AG04450 (cell line): ENCODE data around the gene GSAP. TPM values are rescaled to one million over a fixed set of nuclear protein-coding genes. Genes with fewer than 3 reads are reported as not detected.

ENCODE experiments used
- CTCF ChIA-PET: fragments of 300-600, 350-600 bp; formaldehyde crosslinking; extraction: SDS; loops from one replicate; lab custom pipeline; 2022; ENCODE audit warnings: antibody characterized with exemption, inconsistent platforms; lab: Charles Lee
- POLR2A ChIA-PET: fragments of 350-600 bp; formaldehyde crosslinking; extraction: SDS; loops from one replicate; lab custom pipeline; 2021; ENCODE audit warnings: antibody characterized with exemption, inconsistent platforms; lab: Yijun Ruan, JAX
- DNase-seq: peaks from one replicate; pipeline ENCODE4 v3.0.0-alpha.2; 2011; ENCODE audit warnings: low read depth, low spot score
- H3K27ac ChIP-seq: one replicate; pipeline ENCODE4 v1.5.1; 2012; ENCODE audit warnings: low read depth, low read length, control low read depth
- H3K27me3 ChIP-seq: one replicate; pipeline ENCODE4 v1.6.0; 2012; ENCODE audit warnings: low read length; ENCODE audit not compliant: control insufficient read depth, insufficient read depth
- H3K4me3 ChIP-seq: 2 replicates; pipeline ENCODE4 v1.5.1; 2011; ENCODE audit warnings: mild to moderate bottlenecking, low read depth, low read length, control low read depth
- H3K9me3 ChIP-seq: 2 replicates; pipeline ENCODE4 v1.5.1; 2012; ENCODE audit warnings: low read length; ENCODE audit not compliant: control insufficient read depth, insufficient read depth
- CTCF ChIP-seq: IDR thresholded peaks from 2 replicates; pipeline ENCODE4 v1.5.1; 2011; ENCODE audit warnings: low read depth, low read length, control low read depth, inconsistent platforms
- polyA plus RNA-seq: library from polyadenylated mRNA; depleted of rRNA; stranded (reverse); fragments of >200 nt; gene quantifications from 2 replicates; pipeline ENCODE4 v1.2.3, GENCODE V29; 2011

Gene GSAP
- polyA plus RNA-seq, 1 experiment: 8.9 TPM

GRCh38 chr7:77450054-77450453 lies 33.9 kb upstream of the GSAP start:
- no peak overlapping the region for H3K4me3 ChIP-seq
- no peaks in the 10 kb centered on the region for H3K27me3 ChIP-seq
- H3K9me3 ChIP-seq: no peaks in the 10 kb centered on the region
- no peak for DNase-seq
- no peak overlapping the region for H3K27ac ChIP-seq
- ChIA-PET CTCF (no interaction called here), POLR2A (no interaction called here)
- no peak for TF ChIP-seq CTCF

GRCh38 chr7:77447616-77448015 lies 31.5 kb upstream of the GSAP start:
- Histone ChIP-seq H3K9me3 (no peaks in the 10 kb centered on the region), H3K27me3 (no peaks in the 10 kb centered on the region), H3K27ac (no peak overlapping the region), H3K4me3 (no peak overlapping the region)
- no peak for DNase-seq
- CTCF ChIA-PET: no interaction called here
- TF ChIP-seq CTCF: no peak
- POLR2A ChIA-PET: no interaction called here

GRCh38 chr7:77444123-77444522 lies 28.0 kb upstream of the GSAP start:
- no peak for DNase-seq
- Histone ChIP-seq H3K9me3 (no peaks in the 10 kb centered on the region), H3K27ac (no peak overlapping the region), H3K27me3 (no peaks in the 10 kb centered on the region), H3K4me3 (no peak overlapping the region)
- TF ChIP-seq CTCF: no peak
- ChIA-PET POLR2A (interaction anchor here (0.6 to 1.6 kb wide), 2 partner anchors 11 to 355 kb away, joined by 7 read pairs; no protein-coding TSS in a partner anchor), CTCF (interaction anchor here (0.6 to 0.7 kb wide), 2 partner anchors 129 to 186 kb away, joined by 3 to 5 read pairs; no protein-coding TSS in a partner anchor)

- ChIA-PET POLR2A (interaction anchor here (0.7 to 1.6 kb wide), 2 partner anchors 12 to 31 kb away, joined by 6 to 7 read pairs; no protein-coding TSS in a partner anchor), CTCF (no interaction called here)
- no peak for TF ChIP-seq CTCF
- no peak for DNase-seq
- H3K27ac ChIP-seq: no peak overlapping the region
- no peaks in the 10 kb centered on the region for H3K27me3 ChIP-seq
- no peak overlapping the region for H3K4me3 ChIP-seq
- H3K9me3 ChIP-seq: no peaks in the 10 kb centered on the region
These were observed 26.9 kb upstream of the GSAP start for GRCh38 chr7:77443042-77443441.

- H3K27ac ChIP-seq: no peak overlapping the region
- no peak for DNase-seq
- no peaks in the 10 kb centered on the region for H3K27me3 ChIP-seq
- H3K9me3 ChIP-seq: no peaks in the 10 kb centered on the region
- ChIA-PET POLR2A (no interaction called here), CTCF (interaction anchor here (0.6 kb wide), 1 partner anchor 80 kb away, joined by 3 read pairs; no protein-coding TSS in a partner anchor)
- no peak for TF ChIP-seq CTCF
- no peak overlapping the region for H3K4me3 ChIP-seq
These were observed 26.5 kb upstream of the GSAP start for GRCh38 chr7:77442636-77443035.
